Liver (tissue), 9 donors: ENCODE results near the gene PI4K2A. TPM values are rescaled to one million over a fixed set of nuclear protein-coding genes. Genes with fewer than 3 reads are reported as not detected.

Experiments used
- DNase-seq: peaks from one replicate; pipeline ENCODE4 v3.0.0-alpha.2; 2017; ENCODE audit warnings: low spot score
- H3K27ac ChIP-seq, 2 donors: one replicate each; pipeline ENCODE4 v1.7.0; 2013; ENCODE audit warnings: inconsistent platforms in 2 of 2, low read length in 2 of 2, control low read depth in 1 of 2, low read depth in 1 of 2, mild to moderate bottlenecking in 1 of 2
- H3K27me3 ChIP-seq, 4 donors: one replicate each; pipeline versions ENCODE4 v1.6.1 to v1.7.0; 2013; ENCODE audit warnings: low read length in 3 of 4, inconsistent platforms in 1 of 4, mild to moderate bottlenecking in 1 of 4, moderate library complexity in 1 of 4; ENCODE audit not compliant: control insufficient read depth in 4 of 4, insufficient read depth in 4 of 4
- H3K36me3 ChIP-seq, 4 donors: one replicate each; pipeline versions ENCODE4 v1.6.1 to v1.7.0; 2013; ENCODE audit warnings: low read length in 3 of 4, mild to moderate bottlenecking in 3 of 4, low read depth in 1 of 4, moderate library complexity in 1 of 4; ENCODE audit not compliant: control insufficient read depth in 4 of 4, insufficient read depth in 3 of 4
- H3K4me1 ChIP-seq, 4 donors: one replicate each; pipeline versions ENCODE4 v1.6.1 to v1.7.0; 2013; ENCODE audit warnings: low read length in 3 of 4, mild to moderate bottlenecking in 3 of 4, moderate library complexity in 1 of 4; ENCODE audit not compliant: control insufficient read depth in 4 of 4, insufficient read depth in 4 of 4
- H3K4me3 ChIP-seq, 3 donors: one replicate each; pipeline versions ENCODE4 v1.6.1 to v1.7.0; 2013; ENCODE audit warnings: low read length in 3 of 3, control low read depth in 1 of 3, low read depth in 1 of 3, mild to moderate bottlenecking in 1 of 3
- H3K9ac ChIP-seq, 2 donors: one replicate each; pipeline ENCODE4 v1.7.0; 2013; ENCODE audit warnings: low read length in 2 of 2, mild to moderate bottlenecking in 2 of 2, moderate library complexity in 2 of 2, control low read depth in 1 of 2, low read depth in 1 of 2
- H3K9me3 ChIP-seq, 4 donors: one replicate each; pipeline versions ENCODE4 v1.6.1 to v1.7.0; 2013; ENCODE audit warnings: low read length in 3 of 4; ENCODE audit not compliant: control insufficient read depth in 4 of 4
- EGR1 ChIP-seq, 2 donors: IDR thresholded peaks; 2 replicates each; pipeline ENCODE4 v1.6.1; 2016 to 2018; ENCODE audit warnings: antibody characterized with exemption in 2 of 2, low read depth in 2 of 2
- FOXA1 ChIP-seq: IDR thresholded peaks from 2 replicates; pipeline ENCODE4 v1.6.1; 2016; ENCODE audit warnings: antibody characterized with exemption
- FOXA2 ChIP-seq: IDR thresholded peaks from 2 replicates; pipeline ENCODE4 v1.6.1; 2016; ENCODE audit warnings: antibody characterized with exemption
- GABPA ChIP-seq, 2 donors: IDR thresholded peaks in 1 of 2; conservative IDR thresholded peaks in 1 of 2; 2 replicates each; pipeline ENCODE4 v1.6.1; 2016; ENCODE audit warnings: antibody characterized with exemption in 2 of 2, mild to moderate bottlenecking in 1 of 2, moderate library complexity in 1 of 2
- HNF4A ChIP-seq, 2 donors: conservative IDR thresholded peaks; 2 replicates each; pipeline ENCODE4 v1.6.1; 2016; ENCODE audit warnings: antibody characterized with exemption in 2 of 2, mild to moderate bottlenecking in 2 of 2
- HNF4G ChIP-seq: IDR thresholded peaks from 2 replicates; pipeline ENCODE4 v1.6.1; 2016; ENCODE audit warnings: antibody characterized with exemption
- JUND ChIP-seq, 2 donors: IDR thresholded peaks; 2 replicates each; pipeline ENCODE4 v1.6.1; 2016; ENCODE audit warnings: antibody characterized with exemption in 2 of 2
- NR2F2 ChIP-seq: IDR thresholded peaks from 2 replicates; pipeline ENCODE4 v1.6.1; 2016; ENCODE audit warnings: antibody characterized with exemption
- RAD21 ChIP-seq, 2 donors: IDR thresholded peaks; 2 replicates each; pipeline ENCODE4 v1.6.1; 2016; ENCODE audit warnings: antibody characterized with exemption in 2 of 2, mild to moderate bottlenecking in 2 of 2
- RXRA ChIP-seq, 2 donors: IDR thresholded peaks; 2 replicates each; pipeline ENCODE4 v1.6.1; 2017 to 2018; ENCODE audit warnings: antibody characterized with exemption in 2 of 2, mild to moderate bottlenecking in 1 of 2
- SP1 ChIP-seq: IDR thresholded peaks from 2 replicates; pipeline ENCODE4 v1.6.1; 2018; ENCODE audit warnings: antibody characterized with exemption, mild to moderate bottlenecking
- YY1 ChIP-seq: IDR thresholded peaks from 2 replicates; pipeline ENCODE4 v1.6.1; 2016; ENCODE audit warnings: antibody characterized with exemption, mild to moderate bottlenecking
- whole genome bisulfite sequencing: extraction: QIAGEN DNeasy Blood & Tissue Kit; methylation state at CpG from one replicate; pipeline ENCODE4 v1.1.7; 2013; 5-methylcytosine and 5-hydroxymethylcytosine counted together
- polyA plus RNA-seq, 2 donors: library from polyadenylated mRNA; stranded (reverse) in 1 of 2; unstranded in 1 of 2; fragments of 200-250 nt in 1 of 2; fragments of >200 nt in 1 of 2; fragmentation: Nextera tagmentation in 1 of 2; extraction: Ambion mirVana in 1 of 2; gene quantifications; one replicate each; pipeline versions ENCODE4 v1.2.1 to v1.2.3, GENCODE V29; 2013 to 2015
- total RNA-seq, 2 donors: library from RNA; depleted of rRNA; stranded (reverse); fragments of >200 nt; gene quantifications; one replicate each; pipeline ENCODE4 v1.2.3, GENCODE V29; 2014
- TF ChIP-seq, protein P1 (sequence below): IDR thresholded peaks from 2 replicates; pipeline ENCODE4 v1.6.1; 2016; ENCODE audit warnings: antibody characterized with exemption
- TF ChIP-seq, protein P2 (sequence below): fragments of 150-350 bp; IDR thresholded peaks from 2 replicates; pipeline ENCODE4 v1.5.1; 2017; ENCODE audit warnings: improper control_type of control experiment, low read depth, low read length; ENCODE audit not compliant: missing input control
- TF ChIP-seq, protein P3 (sequence below): IDR thresholded peaks from 2 replicates; pipeline ENCODE4 v1.6.1; 2016; ENCODE audit warnings: antibody characterized with exemption
- donor health status: healthy.
- donor health status: healthy.
- donor health status: healthy.
- donor health status: healthy.
- donor health status: healthy.

PI4K2A gene
- total and polyA plus RNA-seq, 4 donors, result 4.4 to 17.6 (median 11.2) TPM

DNA sequence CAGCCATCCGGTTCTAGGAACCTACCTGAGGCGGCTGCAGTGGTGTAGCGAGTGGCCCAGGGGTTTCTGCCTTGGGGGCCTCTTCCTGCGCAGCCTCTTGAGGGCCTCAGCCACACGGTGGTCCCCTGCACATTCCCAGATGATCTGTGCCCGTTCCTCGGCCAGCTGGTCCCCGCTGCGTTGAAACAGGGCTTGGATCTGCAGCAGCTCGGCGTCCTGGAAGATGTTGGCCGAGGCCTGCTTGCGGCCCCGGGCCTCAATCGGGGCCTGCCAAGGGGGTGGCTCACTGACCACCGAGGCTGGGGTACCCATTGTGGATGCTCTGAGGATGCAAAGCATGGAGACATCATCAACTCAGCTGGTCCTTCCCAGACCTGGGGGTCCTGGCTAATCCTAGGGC, 39.1 kb downstream of the PI4K2A start:
- WGBS, result 96% methylated on average over 16 of the region's 16 CpGs
- TF ChIP-seq, protein P1, sequence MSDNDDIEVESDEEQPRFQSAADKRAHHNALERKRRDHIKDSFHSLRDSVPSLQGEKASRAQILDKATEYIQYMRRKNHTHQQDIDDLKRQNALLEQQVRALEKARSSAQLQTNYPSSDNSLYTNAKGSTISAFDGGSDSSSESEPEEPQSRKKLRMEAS, result no peak
- TF ChIP-seq YY1 (no peak), EGR1 (IDR thresholded peaks at IDR 0.05; ENCODE audit: low read depth in 2 of 2) (no peak), FOXA2 (no peak), JUND (IDR thresholded peaks at IDR 0.05) (no peak), GABPA (IDR thresholded peaks at IDR 0.05 in 1 of 2, conservative IDR thresholded peaks at IDR 0.05 in 1 of 2) (no peak), NR2F2 (no peak), FOXA1 (no peak), HNF4A (conservative IDR thresholded peaks at IDR 0.05) (no peak), RAD21 (IDR thresholded peaks at IDR 0.05) (no peak)
- TF ChIP-seq, protein P2, sequence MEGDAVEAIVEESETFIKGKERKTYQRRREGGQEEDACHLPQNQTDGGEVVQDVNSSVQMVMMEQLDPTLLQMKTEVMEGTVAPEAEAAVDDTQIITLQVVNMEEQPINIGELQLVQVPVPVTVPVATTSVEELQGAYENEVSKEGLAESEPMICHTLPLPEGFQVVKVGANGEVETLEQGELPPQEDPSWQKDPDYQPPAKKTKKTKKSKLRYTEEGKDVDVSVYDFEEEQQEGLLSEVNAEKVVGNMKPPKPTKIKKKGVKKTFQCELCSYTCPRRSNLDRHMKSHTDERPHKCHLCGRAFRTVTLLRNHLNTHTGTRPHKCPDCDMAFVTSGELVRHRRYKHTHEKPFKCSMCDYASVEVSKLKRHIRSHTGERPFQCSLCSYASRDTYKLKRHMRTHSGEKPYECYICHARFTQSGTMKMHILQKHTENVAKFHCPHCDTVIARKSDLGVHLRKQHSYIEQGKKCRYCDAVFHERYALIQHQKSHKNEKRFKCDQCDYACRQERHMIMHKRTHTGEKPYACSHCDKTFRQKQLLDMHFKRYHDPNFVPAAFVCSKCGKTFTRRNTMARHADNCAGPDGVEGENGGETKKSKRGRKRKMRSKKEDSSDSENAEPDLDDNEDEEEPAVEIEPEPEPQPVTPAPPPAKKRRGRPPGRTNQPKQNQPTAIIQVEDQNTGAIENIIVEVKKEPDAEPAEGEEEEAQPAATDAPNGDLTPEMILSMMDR, result no peak
- TF ChIP-seq, protein P3, sequence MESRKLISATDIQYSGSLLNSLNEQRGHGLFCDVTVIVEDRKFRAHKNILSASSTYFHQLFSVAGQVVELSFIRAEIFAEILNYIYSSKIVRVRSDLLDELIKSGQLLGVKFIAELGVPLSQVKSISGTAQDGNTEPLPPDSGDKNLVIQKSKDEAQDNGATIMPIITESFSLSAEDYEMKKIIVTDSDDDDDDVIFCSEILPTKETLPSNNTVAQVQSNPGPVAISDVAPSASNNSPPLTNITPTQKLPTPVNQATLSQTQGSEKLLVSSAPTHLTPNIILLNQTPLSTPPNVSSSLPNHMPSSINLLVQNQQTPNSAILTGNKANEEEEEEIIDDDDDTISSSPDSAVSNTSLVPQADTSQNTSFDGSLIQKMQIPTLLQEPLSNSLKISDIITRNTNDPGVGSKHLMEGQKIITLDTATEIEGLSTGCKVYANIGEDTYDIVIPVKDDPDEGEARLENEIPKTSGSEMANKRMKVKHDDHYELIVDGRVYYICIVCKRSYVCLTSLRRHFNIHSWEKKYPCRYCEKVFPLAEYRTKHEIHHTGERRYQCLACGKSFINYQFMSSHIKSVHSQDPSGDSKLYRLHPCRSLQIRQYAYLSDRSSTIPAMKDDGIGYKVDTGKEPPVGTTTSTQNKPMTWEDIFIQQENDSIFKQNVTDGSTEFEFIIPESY, result no peak
- peaks cover 7 to 36% (median 31%) of the 10 kb centered on the region in 4 donors for H3K36me3 ChIP-seq

DNA sequence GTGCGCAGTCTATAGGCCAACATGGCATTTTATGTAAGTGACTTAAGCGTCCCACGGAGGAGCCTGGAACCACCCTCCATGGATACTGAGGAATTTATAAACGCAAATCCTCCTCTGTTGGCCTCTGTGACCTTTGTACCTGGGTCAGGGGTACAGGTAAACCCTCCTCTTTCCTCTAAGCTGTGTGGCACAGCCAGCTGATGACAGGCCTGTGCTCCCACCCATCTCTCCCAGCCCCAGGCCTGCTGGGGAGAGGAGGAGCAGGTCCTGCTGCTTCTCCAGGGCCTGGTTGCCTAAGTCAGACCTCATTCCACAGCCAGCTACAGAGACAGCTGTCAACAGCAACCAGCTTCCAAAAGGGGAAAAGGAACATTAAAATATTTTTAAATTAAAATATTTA, 41.6 kb downstream of the PI4K2A start:
- Histone ChIP-seq H3K36me3 (peaks cover 2 to 19% (median 18%) of the 10 kb centered on the region in 4 donors), H3K9me3 (no peaks in the 10 kb centered on the region), H3K4me1 (peaks cover 7 to 34% (median 19%) of the 10 kb centered on the region in 4 donors), H3K9ac (no peak overlapping the region), H3K27me3 (no peaks in the 10 kb centered on the region), H3K27ac (no peak overlapping the region), H3K4me3 (no peak overlapping the region)
- DNase-seq, result no peak
- WGBS, result 59% methylated on average over 4 of the region's 4 CpGs
- TF ChIP-seq JUND (IDR thresholded peaks at IDR 0.05), result no peak
- TF ChIP-seq HNF4A (conservative IDR thresholded peaks at IDR 0.05), result peak; percentile 80 to 90
- peak; percentile 59 for TF ChIP-seq HNF4G
- peak in 1 of 2 donors; percentile 38 for TF ChIP-seq RXRA (IDR thresholded peaks at IDR 0.05)
- TF ChIP-seq, protein P1, result no peak
- peak; percentile 15 for TF ChIP-seq NR2F2
- peak; percentile 31 for TF ChIP-seq SP1

More for the DNA sequence above, 39.1 kb downstream of the PI4K2A start:
- Histone ChIP-seq H3K27ac (no peak overlapping the region), H3K9ac (no peak overlapping the region), H3K9me3 (no peaks in the 10 kb centered on the region), H3K4me1 (peaks cover 7 to 23% (median 18%) of the 10 kb centered on the region in 4 donors), H3K27me3 (no peaks in the 10 kb centered on the region), H3K4me3 (no peak overlapping the region)
- no peak for DNase-seq
